CD4-positive, alpha-beta T cell treated with Interleukin-15 for 4 hours (primary cell): ENCODE results near the gene CNTFR.

Experiments used
- DNase-seq: peaks from one replicate; pipeline ENCODE4 v3.0.0-alpha.2; 2020; ENCODE audit warnings: low spot score

Gene CNTFR

DNA sequence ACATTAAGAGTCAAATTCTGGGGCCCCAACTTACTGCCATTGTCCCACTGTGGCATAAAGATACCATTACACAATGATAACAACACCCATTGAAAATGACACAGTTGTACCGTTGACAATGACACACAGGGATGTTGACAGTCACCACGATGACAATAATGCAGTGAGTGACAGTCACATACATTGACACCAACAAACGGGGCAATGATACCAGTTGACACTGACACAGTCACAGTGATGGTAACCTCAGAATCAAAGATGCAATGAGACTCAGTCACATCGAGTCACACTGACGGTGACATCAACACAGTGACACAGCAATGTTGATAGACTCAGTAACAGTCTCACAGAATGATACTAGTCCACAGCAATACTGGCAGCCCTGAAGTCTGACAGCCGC is 16.9 kb downstream of the CNTFR start:
- no peak for DNase-seq

DNA sequence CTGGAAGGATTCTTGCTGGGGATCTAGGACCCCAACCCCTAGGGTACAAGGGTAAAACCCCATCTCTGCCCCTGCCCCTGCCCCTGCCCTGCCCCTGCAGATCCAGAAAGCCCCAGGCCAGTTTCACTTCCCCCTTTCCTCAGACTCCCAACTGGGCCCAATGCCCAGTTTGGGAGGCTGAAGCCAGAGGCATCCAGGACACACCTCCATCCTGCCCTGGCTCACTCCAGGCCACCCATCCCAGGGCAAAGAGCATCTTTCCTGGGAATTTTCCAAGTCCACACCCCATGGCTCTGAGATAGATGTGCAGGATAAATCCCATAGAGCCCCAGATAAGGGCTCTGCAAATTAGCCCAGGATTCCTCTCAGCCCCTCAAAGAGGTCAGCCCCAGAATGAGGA is 17.4 kb downstream of the CNTFR start:
- no peak for DNase-seq

DNA sequence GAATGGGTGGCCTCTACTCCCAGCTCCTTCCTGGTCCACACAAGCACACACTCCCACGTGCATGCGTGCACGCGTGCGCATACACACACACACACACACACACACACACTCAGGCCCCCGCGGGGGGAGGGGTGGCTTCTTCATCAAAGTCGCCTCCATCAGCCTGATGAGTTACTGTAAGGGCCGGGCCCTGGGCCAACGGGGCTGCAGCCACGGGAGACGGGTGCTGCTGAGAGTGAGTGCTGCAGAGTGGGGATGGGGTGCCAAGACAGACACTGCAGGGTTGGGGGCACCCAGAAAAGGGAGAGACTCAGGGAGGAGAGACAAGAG is 18.1 kb downstream of the CNTFR start:
- DNase-seq = no peak

DNA sequence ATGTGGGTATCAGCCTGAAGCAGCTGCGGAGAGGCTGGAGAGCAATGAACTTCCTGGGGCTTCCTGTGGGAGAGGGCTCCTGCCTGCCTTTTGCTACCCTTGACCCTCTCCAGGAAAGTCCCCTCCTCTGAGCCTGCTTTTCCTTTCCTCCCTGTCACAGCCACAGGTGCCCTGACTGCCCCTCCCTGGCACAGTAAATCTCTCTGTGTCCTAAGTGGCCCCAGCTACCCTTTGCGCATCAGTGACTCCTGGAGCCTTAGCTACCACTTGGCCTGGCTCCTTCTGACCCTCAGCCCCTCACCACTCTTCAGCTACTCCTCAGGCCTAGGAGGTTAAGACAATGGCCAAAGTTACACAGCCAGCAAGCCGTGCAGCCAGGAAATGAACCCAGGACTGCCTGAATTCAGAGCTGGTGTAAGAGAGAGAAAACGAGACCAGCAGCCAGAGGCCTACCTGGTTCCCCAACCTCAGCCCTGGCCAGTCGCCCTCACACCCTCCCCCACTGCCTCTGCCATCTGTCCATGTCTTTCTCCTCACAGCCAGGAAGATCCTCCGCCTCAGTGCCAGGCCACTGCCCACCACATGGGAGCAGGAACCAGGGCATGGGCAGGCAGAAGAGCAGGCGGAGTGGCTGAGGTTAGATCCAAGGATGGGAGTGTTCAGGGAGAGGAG is 18.6 kb downstream of the CNTFR start:
- DNase-seq = no peak

DNA sequence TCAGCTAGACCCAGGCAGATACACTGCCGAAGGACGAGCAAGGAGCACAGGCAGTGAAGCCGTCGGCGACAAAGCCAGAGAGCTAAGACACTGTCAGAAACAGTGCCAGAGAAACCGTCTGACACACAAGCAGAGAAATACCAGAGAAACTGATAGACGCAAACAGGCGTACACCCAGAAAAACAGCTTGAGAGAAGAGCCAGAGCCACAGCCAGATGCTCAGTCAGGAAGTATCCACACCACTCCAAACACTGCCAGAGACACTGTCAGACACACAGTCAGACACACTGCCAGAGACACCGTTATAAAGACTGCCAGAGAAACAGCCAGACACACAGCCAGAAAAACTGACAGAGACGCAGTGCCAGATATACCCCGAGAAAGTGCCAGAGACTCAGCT is 19.1 kb downstream of the CNTFR start:
- DNase-seq = no peak

DNA sequence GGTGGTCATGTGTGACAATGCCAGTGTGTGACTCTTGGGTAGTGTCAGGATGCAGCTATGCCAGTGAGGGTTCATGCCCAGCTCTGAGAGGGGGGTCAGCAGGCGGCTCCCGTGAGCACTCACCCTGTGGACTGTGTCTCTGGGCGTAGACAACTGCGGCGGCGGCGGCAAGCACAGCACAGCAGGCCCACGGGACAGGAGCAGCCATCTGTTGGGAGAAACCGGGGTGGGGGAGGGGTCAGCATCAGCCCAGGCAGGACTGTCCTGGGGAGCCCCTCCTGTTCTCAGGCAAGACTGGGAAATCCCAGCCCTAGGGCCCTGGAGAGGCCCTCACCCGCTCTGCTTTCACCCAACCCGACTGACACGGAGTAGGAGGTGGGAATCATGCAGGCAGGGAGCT is 20.8 kb downstream of the CNTFR start:
- DNase-seq = no peak

DNA sequence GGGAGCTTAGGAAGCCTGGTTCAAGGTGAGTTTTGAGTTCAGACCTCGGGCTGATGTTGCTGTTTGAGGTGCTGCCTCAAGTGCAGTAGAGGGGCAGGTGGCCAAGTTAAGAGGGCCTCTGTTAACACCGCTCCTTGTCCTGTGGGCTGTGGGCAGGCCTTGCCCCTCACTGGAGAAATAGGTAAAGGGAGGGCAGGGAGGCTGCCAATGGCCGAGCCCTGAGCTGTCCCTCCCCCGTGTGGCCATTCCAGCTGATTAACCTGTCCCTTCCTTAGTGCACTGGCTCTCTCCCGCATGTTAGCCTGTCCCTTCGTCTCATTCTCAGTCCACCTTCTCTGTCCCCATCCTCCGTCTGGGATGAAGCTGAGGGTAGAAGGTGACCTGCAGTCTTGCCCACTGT is 21.4 kb downstream of the CNTFR start:
- DNase-seq = no peak

DNA sequence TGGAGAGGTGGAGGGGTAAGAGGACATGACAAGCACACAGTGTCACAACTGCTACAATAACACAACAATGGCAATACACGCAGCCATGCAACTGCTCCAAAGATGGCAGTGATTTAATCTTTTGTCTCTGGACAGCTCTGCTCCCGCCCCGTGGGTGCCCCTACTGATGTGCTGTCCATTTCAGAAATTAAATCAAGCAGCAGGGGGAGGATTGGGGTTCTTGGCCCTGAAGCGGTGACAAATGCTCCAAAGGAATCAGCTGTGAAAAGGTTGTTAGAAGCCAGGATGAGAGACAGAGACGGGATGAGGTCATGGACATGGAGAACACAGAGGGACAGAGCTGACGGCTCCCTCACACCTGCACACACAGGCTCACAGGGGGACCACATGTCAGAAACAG is 22.6 kb downstream of the CNTFR start:
- no peak for DNase-seq

DNA sequence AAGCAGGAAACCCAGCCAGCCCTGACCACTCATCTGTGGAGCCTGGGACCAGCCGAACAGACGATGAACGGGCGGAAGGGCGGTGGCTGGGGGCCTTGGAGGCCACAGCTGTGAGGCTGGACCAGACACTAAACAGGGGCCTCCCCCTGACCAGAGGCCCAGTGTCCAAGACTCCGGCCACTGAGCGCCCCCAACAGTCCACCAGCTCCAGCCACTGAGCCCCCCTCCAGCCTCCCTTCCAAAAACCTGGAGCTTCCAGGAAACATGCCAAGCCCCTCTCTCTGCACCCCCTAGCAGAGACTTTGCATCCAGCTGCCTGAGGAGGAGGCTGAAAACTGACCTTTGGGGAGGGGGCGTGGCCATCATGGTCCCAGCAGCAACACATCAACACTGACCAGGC is 23.2 kb downstream of the CNTFR start:
- no peak for DNase-seq

DNA sequence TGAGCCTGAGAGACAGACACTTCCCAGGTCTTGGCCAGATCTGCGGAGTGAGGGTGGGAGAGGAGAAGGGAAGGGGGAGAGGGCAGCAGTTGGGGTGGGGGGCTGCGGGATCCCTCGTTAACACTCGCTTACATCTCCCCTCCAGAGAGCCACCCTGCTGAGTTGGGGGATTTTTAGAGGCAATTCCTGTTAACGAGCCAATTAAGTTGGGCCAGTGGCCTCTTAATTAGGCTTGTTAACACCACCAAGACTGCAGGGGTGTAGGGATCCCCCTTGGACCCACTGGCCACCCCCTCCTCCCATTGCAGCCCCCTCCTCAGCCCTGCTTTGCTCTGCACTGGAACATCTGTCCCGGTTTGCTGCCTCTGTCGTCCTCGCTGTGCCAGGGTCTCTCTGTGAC is 23.7 kb downstream of the CNTFR start:
- DNase-seq = no peak

DNA sequence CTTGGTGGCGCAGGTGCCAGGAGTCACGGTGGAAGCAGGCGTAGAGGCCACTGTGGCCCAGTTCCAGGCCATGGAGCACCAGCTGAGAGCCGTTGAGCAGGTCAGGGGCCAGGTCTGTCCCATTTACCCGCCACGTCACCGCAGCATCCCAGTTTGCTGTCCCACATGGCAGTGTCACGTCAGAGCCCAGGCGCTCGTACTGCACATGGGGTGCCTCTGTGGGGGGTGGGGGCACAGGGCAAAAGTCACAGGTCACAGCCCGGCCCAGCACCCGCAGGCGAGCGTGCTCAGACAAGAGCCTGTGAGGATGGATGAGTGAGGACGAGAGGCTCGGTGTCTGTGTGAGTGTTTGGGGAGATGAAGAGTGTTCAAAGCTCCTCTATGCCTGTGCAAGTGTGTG is 24.9 kb downstream of the CNTFR start:
- no peak for DNase-seq

DNA sequence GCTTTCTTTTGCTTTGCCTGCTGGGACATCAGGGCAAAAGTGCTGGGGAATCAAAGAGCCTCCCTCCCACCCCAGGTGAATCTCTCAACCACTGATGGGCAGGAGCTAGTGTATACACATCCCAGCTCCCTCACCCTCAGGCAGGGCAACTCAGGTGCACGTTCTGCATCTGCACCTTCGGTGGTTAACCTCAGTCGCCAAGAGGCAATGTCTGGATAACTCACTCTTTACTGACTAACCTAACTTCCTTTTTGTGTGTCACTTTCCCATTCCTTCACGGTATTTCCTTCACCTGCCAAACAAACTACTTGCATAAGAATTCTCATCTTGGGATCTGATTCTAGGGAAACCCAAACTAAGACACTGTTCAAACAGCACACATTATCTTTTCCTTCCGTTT is 26.3 kb downstream of the CNTFR start:
- no peak for DNase-seq

DNA sequence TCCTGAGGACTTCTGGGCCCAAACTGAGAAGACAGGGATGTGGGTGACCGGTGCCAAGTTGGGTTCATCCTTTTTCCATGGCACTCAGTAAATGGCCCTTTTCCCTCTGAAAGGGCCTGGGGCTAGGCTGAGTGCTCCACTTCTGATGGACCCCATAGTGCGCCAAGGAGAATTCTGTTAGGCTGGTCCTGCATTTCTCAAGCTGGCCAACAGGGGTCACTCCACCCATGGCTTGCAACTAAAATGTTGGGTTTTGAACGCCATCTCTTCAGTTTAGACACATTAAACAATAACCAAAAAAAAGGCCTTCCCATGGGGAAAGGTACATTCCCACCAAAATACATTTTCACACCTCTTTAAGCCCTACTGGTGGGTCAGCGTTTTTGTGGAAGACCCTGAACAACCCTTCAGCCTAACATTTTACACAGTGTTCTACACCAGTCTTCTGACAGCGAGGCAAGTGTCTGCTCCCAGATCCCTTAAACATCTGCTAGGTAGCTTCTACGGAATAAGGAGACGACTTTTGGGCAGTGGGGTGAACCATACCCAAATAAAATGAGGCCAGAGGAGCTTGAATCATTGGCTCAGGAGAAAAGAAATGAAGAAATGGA is 27.3 kb downstream of the CNTFR start:
- DNase-seq = no peak

DNA sequence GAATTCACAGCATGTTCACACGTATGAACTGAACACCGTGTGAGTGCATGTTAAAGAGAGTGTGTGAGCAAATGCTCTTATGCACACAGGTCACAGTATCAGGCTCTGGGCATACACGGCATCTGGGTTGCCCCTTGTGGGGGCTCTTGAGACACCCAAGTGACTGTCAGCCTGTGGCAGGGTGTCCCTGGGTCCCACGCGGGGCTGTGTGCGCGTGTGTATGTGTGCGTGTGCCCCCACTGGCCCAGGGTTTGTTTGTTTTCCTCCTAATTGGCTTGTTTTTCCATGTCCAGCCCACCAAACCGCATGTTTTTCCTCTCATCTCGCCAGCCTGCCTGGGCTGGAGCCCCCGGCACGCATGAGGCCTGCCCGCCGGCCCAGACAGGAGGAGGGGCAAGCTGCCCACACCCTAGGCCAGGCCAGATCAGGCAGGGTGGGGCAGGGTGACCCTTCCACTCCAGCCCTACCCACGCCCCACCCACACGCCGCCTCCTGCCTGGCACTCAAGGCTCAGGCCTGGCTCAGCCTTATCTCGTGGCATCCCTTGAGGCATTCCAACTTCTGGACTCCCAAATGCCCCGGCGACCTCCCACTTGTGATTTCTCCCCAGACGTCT is 28.8 kb downstream of the CNTFR start:
- no peak for DNase-seq

DNA sequence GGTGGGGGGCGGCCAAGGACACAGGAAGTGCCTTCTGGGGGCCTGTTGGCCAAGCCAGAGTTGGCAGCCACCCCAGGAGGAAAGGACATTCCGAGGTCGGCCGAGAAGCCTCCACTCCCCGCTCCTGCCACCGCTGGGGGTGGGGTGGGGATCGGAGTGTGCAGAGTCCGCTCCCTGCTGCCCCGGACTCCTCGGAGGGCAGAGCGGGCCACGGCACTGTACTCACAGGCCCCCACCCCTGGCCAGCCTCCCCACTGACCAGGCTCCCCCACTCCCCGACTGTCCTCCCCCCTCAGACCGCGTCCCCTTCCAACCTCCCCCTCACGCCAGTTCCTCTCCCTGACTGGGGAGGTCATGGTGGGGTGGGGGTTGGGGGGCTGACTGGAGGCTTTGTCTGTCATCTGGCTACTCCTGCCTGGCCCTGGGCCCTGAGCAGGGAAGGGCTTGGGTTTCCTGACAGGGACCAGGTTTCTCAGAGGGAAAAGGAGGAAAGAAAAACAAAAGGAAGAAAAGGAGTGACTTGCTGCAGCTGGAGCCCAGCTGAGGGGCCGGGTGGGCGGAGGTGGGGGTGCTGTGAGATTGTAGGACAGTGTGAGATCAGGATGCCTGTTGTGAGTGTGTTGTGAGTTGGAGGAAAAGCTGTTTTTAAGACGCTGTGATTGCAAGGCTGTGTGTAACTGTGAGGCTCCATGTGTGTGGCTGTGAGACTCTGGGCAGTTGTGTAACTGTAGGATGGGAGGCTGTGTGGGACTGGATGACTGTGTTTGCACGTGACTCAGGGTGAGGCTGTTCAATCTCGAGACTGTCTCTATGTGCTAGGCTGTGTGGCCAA is 29.7 kb downstream of the CNTFR start:
- no peak for DNase-seq

DNA sequence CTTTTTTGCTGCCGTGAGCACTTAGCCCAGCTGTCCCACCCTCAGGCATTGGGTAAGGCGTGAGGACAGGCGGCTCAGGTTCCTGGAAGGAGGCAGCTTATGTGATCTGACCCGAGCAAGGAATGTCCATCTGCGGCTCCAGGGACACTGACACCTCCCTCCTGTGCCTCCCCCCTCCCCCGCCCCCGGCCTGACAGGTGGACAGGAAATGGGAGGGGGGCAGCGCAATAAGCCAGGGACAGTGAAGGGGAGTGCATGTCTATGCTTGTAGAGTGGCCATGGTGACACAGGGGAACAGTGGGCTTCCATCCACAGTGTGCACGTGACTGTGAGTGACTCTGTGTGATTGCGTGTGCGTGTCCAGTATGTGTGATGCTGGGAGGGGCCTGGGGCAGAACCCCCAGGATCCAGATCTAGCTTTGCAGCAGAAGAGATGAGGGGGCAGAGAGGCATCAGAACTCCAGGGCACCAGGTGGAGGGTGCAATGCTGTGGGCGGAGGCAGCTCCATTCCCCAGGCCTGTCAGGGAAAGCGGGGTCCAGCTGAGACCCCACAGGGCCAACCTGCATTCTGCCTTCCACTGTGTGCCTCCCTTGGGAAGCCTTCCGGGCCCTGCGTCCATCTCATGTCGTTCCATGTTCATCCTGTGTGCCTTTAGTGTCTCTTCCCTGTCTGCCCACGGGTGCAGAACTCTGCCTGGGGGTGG is 30.5 kb downstream of the CNTFR start:
- DNase-seq = no peak

DNA sequence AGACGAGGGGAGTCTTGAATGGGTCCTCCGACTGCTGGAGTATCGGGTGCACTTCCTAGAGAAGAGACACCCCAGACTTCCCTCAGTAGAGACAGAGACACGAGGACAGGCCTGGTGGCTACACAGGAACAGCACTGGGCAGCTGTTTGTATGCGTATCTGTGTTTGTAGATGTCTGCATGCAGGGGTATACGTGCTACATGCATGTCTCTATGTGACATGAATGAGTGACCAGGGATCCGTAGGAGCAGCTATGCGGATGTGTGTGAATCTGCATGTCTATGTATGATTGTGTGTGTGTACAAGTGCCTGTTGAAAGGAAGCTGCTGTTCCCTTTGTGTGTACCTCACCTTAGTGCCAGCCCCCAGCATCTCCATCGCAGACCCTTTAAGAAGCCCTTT is 31.2 kb downstream of the CNTFR start:
- no peak for DNase-seq

DNA sequence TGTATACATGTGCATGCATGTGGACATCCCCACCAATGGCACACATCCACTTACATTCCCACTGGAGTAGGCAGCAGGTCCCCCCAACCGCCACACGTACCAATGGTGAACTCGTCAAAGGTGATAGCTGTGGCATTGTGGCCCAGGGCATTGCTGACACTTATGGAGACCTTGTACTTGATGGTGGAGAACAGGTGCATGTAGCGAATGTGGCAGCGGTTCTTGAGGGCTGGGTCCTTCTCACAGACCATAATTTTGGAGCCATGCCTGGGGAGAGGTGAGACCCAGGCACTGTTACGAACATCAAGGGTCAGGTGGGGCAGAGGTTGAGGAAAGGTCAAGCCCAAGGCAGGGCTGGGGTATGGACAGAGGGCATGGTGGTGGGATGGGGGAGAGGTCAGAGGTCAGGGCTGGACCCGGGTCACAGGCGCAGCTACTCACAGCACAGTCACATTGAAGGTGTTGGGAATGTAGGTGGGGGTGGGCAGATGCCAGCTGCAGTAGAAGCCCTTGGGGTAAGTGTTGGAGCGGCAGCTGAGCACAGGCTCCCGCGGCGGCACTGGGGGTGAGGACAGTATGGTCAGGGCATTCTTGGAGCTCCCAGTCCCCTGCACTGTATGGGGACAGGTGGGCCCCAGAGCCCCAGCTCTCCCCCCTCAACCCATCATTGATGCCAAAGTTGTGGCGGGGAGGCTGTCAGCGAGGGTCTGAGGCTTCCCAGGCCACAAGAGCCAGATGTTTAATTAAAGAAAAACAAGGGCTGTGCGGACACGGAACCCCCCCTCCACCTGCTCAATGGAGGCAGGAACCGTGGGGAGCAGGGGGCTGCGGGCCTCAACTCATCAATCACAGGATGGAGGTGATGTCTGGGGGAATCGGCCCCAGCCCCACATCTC is 31.9 kb downstream of the CNTFR start:
- no peak for DNase-seq

DNA sequence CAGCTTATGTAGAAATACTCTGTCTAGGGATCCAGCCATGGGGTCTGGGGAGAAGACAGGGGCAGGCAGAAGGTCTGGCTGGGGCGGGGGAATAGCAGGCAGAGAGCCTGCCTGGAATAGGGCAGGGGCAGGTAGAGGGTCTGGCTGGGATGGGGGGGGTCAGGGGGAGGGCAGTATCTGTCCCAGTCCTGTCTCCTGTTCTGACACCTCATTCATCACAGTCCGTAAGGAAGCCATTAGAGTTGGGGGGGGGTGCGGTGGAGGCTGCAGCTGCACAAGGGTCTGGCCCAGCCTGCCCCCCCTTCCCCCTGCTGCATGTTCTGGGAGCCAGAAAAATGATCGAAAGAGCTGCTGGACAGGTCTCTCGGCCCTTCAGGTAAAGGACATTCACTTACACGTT is 32.6 kb downstream of the CNTFR start:
- no peak for DNase-seq

DNA sequence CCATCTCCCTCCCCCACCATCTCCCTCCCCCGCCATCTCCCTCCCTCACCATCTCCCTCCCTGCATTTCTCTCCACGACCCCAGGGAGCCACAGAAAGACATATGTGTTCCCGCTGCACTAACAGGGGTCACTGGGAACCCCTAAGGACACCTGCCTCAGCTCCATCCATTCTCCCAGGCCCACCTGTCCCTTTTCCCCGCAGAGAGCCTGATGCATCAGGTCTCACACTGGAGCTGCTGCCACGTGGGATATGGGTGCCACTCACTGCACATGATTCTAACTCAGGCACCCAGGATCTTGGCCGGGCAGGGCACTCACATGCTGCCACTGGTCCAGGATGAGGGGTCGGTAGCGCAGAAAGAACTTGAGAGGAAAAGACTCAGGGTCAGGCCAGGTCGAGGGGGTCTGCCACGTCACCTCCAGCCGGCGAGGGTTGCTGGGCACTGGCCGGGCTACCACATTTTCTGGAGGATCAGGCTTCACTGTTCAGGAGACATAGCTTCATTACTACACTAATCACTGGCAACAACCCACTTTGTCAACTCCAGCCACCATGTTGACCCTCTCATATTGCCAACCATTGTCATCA is 33.5 kb downstream of the CNTFR start:
- no peak for DNase-seq

DNA sequence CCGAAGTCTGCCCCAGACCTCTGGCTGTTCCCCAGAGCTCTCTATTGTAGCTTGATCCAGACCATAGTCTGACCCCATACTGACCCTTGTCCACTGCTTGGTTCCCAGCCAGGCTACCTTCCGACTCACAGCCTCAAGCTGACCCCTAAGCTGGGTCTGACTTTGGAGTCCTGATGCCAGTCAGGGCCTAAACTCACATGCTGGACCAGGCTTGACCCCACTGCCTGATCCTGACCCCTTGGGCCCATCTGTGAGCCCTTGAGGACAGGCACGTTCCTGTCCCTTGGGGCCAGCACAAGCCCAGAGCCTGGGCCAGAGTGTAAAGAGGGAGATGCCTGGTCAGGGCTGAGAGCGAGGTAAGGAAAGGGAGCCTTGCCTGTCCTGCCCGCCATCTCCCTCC is 34.0 kb downstream of the CNTFR start:
- DNase-seq = no peak
